HG03175 (cell line): ENCODE data around the gene IL1A.

Experiments used
- ATAC-seq: cut with Tn5 transposase; IDR thresholded peaks from one replicate; pipeline ENCODE4 v1.9.1; 2021; ENCODE audit warnings: mild to moderate bottlenecking, moderate library complexity; ENCODE audit not compliant: unreplicated experiment

The IL1A gene

DNA sequence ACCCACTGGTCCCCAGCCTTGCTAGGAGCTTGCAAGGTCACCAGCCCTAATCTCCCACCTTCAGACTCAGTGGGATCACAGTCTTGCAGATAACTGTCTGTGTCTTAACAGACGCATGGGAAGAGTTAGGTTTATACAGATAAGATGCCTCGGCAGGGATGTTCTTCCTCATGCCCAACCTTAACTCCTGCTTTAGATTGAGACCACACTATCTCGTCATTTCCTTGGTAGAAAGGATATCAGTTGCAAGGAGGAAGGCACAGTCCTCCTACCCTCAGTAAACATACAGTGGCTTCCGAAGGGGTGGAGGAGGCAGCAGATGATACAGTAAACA lies 56.3 kb downstream of the IL1A start:
- ATAC-seq = no peak

DNA sequence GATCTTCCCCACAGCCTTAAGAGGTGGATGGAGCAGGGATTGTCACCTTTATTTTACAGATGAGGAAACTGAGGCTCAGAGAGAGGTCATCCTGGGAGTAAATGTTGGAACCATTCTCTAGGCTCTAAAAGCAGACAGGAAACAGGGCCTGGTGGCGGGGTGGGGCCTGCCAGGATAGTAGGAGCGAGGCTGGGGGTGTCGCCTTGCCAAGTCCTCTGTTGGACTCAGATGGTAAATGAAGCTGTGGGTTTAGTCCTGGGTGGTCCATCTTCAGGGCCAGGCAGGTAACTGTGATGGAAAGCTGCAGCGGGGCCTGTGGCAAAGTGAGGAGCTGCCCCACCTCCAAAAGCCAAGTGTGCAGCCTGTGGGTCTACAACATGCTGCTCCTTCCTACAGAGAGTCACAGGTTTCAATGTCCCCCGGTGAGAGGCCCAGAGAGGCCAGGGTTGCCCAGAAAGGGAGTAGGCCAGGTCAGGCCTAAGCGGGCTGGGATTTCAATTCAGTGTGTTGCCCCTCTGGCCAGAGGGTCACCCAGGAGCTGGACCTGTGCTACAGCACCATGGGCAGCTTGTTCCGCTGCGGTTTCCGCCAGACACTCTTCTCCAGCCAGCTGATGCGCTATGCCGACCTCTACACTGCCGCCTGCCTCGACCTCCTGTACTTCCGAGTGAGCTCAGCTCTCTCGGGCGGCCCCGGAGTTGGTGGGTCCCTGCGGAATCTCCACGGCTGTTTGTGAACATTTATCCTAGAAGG lies 56.8 kb downstream of the IL1A start:
- no peak for ATAC-seq

DNA sequence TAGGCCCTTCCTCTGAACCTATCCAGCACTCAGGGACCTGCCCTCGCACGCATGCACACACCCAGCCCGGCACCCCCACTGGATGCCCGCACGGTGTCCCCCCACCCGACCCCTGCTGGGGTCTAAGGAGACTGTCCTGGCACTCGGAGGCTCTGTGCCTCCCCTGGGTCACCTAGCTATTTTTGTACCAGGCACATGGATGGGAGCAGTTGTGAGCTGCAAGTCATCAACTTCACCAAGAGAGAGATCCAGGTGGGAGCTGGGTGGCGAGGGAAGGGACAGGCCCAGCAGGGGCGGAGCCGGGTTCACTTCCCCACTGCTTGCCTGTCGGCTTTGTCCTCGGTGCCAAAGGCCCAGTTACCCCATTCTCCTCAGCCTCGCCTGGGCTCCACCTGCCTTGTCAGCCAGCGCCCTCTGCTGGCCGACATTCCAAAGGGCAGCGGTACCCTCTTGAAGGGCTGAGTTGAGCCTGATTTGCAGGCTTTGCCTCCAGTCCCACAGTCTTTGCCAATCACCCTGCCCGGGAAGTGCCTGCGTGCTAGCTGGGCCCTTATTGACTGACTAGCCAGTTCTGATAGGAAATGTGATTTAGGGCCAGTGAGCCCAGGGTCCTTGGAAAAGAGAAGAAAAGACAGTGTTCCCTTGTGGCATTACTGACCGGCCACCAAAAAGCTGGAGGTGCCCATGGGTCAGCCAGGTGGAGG lies 57.7 kb downstream of the IL1A start:
- peak; percentile 79 for ATAC-seq

GRCh38 chr2:112725545-112726457 lies 58.5 kb downstream of the IL1A start:
- no peak for ATAC-seq

DNA sequence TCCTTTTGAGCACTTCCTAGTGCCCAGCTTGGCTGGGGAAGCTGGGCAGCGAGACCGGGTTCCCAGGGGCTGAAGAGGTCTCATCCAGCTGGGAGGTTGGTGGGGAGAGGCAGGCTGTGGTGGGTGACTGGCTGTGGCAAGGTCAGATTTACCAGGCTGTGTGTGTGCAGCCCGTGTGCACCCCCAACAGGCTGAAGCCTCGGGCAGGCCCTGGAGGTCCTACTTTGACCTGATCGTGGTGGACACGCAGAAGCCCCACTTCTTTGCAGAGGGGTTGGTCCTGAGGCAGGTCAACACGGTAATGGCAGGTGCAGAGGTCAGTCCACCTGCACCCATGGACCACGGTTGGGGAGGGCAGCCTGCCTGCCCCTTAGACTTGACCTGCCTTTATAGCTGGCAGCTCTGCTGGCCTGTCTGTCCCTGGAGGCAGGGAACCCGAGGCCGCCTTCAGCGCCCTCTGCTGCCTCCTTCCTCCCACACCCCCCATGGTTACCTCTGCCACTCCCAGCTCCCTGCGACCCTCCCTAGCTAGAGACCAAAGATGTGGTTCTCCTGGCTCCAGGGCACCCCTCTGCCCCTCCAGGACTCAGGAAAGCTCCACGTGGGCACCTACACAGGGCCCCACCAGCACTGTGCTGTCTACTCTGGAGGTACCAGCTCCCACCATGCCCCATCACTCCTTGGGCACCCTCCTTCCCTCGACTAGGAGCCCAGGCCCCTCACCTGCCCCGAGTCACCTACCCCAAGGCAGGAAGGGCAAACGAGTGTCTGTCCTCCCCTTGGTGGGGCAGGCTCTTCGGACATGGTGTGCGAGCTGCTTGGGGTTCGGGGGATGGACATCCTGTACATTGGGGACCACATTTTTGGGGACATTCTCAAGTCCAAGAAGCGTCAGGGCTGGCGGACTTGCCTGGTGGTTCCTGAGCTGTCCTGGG lies 59.4 kb downstream of the IL1A start:
- no peak for ATAC-seq

DNA sequence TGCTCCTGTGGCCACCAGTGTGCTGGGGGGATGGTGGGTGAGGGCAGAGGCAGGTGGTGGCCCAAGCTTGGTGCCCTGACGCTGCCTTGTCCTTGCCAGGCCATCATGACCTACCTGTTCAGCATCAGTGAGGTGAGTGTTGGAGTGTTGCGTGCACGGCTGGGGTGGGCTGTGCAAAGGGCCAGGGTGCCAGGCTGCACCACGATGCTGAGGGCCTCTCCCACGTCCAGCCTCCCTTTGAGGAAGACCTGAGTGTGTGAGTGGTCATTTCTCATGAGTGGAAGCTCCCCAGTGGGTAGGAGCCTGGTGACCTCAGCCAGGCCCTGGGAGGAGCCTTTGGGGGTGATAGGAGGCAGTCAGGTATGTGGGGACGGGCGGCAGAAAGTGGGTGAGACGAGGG lies 60.3 kb downstream of the IL1A start:
- no peak for ATAC-seq
